HepG2 (cell line): ENCODE results near the gene AUTS2.

Experiments
- CTCF ChIP-seq: sonication (generic); formaldehyde crosslinking; IDR thresholded peaks from 2 replicates; pipeline ENCODE4 v1.5.0; 2020; ENCODE audit warnings: mild to moderate bottlenecking, missing genetic modification reagents, moderate library complexity
- FOXA1 ChIP-seq, 2 experiments: fragments of 450-650 bp in 1 of 2; sonication (generic) in 1 of 2; formaldehyde crosslinking in 1 of 2; IDR thresholded peaks; 2 replicates each; pipeline versions ENCODE4 v1.4.0 to v1.6.1; 2016 to 2020; ENCODE audit warnings: missing genetic modification reagents in 1 of 2
- HNRNPLL ChIP-seq: fragments of 200-400 bp; formaldehyde crosslinking; IDR thresholded peaks from 2 replicates; pipeline ENCODE4 v1.6.1; 2017; ENCODE audit warnings: mild to moderate bottlenecking, low read depth, low read length; ENCODE audit not compliant: poor library complexity, severe bottlenecking
- POLR2A ChIP-seq, 2 experiments: IDR thresholded peaks; 2 replicates each; pipeline ENCODE4 v1.6.1; 2011; ENCODE audit warnings: low read depth in 2 of 2, low read length in 2 of 2, mild to moderate bottlenecking in 1 of 2, moderate library complexity in 1 of 2; ENCODE audit not compliant: insufficient read depth in 1 of 2
- SP4 ChIP-seq: sonication (generic); formaldehyde crosslinking; IDR thresholded peaks from 2 replicates; pipeline ENCODE4 v1.8.1; 2023; ENCODE audit warnings: mild to moderate bottlenecking, missing genetic modification reagents
- SRF ChIP-seq: IDR thresholded peaks from 2 replicates; pipeline ENCODE4 v1.6.1; 2011; ENCODE audit warnings: mild to moderate bottlenecking, low read depth, low read length, moderate library complexity

- TF ChIP-seq CTCF (CRISPR knock-in tag) (no peak), FOXA1 (IDR thresholded peaks at IDR 0.05) (no peak), FOXA1 (CRISPR knock-in tag; IDR thresholded peaks at IDR 0.05) (no peak), SP4 (no peak), HNRNPLL (no peak), SRF (no peak), POLR2A (IDR thresholded peaks at IDR 0.05; ENCODE audit: insufficient read depth in 1 of 2, low read depth in 2 of 2, low read length in 2 of 2) (no peak)
Observed at GRCh38 chr7:70148997-70149396, 550.7 kb downstream of the AUTS2 start.
